SK-N-SH treated with all-trans-retinoic acid at 6 μM for 48 hours (cell line): Measurements from ENCODE around the gene PRM1.

Experiments used
- ARNTL ChIP-seq: fragments of 450-650 bp; formaldehyde crosslinking; IDR thresholded peaks from 2 replicates; pipeline ENCODE4 v1.5.0; 2020; ENCODE audit warnings: low read depth, mild to moderate bottlenecking, moderate library complexity, borderline replicate concordance
- CSDC2 ChIP-seq: fragments of 250-450 bp; sonication (Bioruptor Pico); IDR thresholded peaks from 2 replicates; pipeline ENCODE4 v1.5.0; 2020; ENCODE audit warnings: mild to moderate bottlenecking, moderate library complexity
- GLIS3 ChIP-seq: fragments of 250-450 bp; sonication (Bioruptor Pico); IDR thresholded peaks from 2 replicates; pipeline ENCODE4 v1.5.0; 2020; ENCODE audit warnings: mild to moderate bottlenecking, moderate library complexity
- TCF4 ChIP-seq: fragments of 250-450 bp; sonication (Bioruptor Pico); IDR thresholded peaks from 2 replicates; pipeline ENCODE4 v1.8.0; 2021; ENCODE audit warnings: mild to moderate bottlenecking, moderate library complexity, borderline replicate concordance
- TOX ChIP-seq: fragments of 250-450 bp; sonication (Bioruptor Pico); IDR thresholded peaks from 2 replicates; pipeline ENCODE4 v1.8.0; 2021; ENCODE audit warnings: mild to moderate bottlenecking, moderate library complexity, borderline replicate concordance
- ZC3H10 ChIP-seq: fragments of 250-450 bp; sonication (Bioruptor Pico); IDR thresholded peaks from 2 replicates; pipeline ENCODE4 v1.5.1; 2021; ENCODE audit warnings: mild to moderate bottlenecking, moderate library complexity
- ZFP30 ChIP-seq: fragments of 450-650 bp; formaldehyde crosslinking; IDR thresholded peaks from 2 replicates; pipeline ENCODE4 v1.5.0; 2022; ENCODE audit warnings: mild to moderate bottlenecking, moderate library complexity
- ZNF565 ChIP-seq: fragments of 450-650 bp; formaldehyde crosslinking; conservative IDR thresholded peaks from 2 replicates; pipeline ENCODE4 v1.5.0; 2020; ENCODE audit warnings: low read depth, mild to moderate bottlenecking, moderate library complexity
- ZNF70 ChIP-seq: fragments of 450-650 bp; formaldehyde crosslinking; IDR thresholded peaks from 2 replicates; pipeline ENCODE4 v1.5.0; 2020; ENCODE audit warnings: mild to moderate bottlenecking, moderate library complexity

DNA sequence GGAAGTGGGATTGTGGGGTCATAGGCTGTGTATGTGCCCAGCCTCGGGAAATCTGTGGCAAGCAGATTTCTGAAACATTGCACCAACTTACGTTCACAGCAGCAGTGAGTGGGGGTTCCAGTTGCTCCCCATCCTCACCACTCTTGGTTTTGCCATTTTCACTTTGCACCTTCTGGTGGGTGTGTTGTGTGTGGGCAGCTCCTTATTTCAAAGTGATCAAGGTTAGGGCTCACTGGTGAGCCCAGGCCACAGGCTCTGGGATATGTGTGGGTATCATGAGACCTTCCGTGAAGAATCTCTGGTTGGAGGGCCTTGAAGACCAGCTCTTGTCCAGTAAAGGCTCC, 29.5 kb upstream of the PRM1 start:
- TF ChIP-seq TOX (CRISPR knock-in tag) (no peak), ARNTL (CRISPR knock-in tag) (no peak), ZFP30 (no peak), CSDC2 (CRISPR knock-in tag) (no peak), ZNF70 (CRISPR knock-in tag) (no peak), ZC3H10 (CRISPR knock-in tag) (no peak), ZNF565 (CRISPR knock-in tag) (no peak), GLIS3 (CRISPR knock-in tag) (no peak), TCF4 (CRISPR knock-in tag) (no peak)
